ENCODE data around the gene VAMP4.

Gene VAMP4

DNA sequence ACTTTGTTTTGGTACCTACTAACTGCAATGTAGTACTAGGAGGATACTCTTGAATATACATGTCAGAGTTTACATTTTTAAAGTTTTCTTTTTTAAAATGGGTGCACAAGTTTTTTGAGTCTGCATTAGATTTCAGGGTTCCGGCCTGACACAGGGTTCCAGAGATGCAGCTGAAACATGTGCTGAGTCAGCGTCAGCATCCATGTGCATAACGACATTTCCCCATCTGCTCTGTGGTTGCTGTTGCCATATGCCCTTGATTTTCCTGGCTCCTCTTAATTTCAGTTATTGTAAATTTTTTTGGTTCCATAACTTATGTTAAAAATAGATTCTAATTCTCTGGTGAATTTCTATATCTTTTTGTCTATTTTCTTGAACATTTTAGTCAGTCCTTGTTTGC, 27.3 kb upstream of the VAMP4 start:
- no peak for TF ChIP-seq JUND (IDR thresholded peaks at IDR 0.05; ENCODE audit: low read depth)
- in situ Hi-C loops (cut with HindIII; ENCODE audit: low pct_unique_long_range_greater_than_20kb, low sequenced_read_pairs), result no loop called here

DNA sequence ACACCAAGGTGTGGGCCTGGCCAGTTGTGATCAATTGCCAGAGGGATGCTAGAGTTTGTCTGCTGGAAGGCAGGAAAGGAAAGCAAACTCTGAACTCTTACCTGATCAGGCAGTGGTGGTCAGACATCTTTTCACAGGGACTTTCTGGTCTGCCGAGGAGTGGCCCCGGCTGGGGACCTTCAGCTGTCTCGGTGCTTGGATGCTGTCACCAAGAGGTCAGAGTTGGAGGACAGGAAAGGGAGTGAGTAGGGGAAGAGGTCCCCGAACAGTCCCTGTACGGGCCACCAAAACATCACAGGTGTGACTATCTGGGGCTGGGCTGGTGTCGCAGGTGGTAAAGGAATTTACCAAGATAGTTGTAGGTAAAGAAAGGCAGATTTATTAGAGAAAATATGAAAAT, 21.9 kb upstream of the VAMP4 start:
- no peak for DNase-seq (ENCODE audit: low read depth in 1 of 2, low spot score in 1 of 2)
- no peak for TF ChIP-seq JUND (IDR thresholded peaks at IDR 0.05; ENCODE audit: low read depth)
- in situ Hi-C loops (cut with HindIII; ENCODE audit: low pct_unique_long_range_greater_than_20kb, low sequenced_read_pairs), result no loop called here

More for the DNA sequence above, 27.3 kb upstream of the VAMP4 start:
- DNase-seq (ENCODE audit: low read depth in 1 of 2, low spot score in 1 of 2), result no peak

DNA sequence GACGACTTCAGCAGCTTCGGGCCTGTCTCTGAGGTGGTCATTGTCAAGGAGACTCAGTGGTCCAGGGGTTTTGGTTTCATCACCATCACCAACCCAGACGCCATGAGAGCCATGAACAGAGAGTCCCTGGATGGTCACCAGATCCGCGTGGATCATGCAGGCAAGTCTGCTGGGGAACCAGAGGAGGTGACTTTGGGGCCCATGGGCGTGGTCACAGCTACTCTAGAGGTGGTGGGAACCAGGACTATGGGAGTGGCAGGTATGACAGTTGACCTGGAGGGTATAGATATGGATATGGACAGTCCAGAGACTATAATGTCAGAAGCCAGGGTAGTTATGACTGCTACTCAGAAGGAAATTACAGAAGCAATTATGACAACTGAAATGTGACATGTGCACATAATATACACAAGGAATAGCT, 20.3 kb upstream of the VAMP4 start:
- TF ChIP-seq JUND (IDR thresholded peaks at IDR 0.05; ENCODE audit: low read depth), result no peak
- in situ Hi-C loops (cut with HindIII; ENCODE audit: low pct_unique_long_range_greater_than_20kb, low sequenced_read_pairs), result no loop called here
- DNase-seq (ENCODE audit: low read depth in 1 of 2, low spot score in 1 of 2), result no peak

DNA sequence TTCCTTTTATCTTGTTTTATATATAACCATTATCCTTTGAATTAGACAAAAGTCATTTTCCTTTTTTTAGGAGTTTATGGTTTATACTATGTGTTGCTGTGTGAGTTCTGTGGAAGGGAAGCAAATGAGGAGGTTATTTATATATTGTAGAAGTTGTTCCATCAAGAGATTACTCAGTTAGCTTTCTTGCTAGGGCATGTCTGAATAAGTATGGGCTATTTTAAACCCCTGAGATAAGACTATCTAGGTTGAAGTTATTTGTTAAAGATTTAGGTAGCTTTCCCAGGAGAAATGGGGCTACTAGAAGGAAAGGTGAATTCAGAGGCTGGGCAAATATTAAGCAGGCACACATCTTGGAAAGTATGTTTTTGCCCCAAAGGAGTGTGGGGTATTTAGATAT, 16.1 kb upstream of the VAMP4 start:
- no peak for DNase-seq (ENCODE audit: low read depth in 1 of 2, low spot score in 1 of 2)
- TF ChIP-seq JUND (IDR thresholded peaks at IDR 0.05; ENCODE audit: low read depth), result no peak
- in situ Hi-C loops (cut with HindIII; ENCODE audit: low pct_unique_long_range_greater_than_20kb, low sequenced_read_pairs), result no loop called here

DNA sequence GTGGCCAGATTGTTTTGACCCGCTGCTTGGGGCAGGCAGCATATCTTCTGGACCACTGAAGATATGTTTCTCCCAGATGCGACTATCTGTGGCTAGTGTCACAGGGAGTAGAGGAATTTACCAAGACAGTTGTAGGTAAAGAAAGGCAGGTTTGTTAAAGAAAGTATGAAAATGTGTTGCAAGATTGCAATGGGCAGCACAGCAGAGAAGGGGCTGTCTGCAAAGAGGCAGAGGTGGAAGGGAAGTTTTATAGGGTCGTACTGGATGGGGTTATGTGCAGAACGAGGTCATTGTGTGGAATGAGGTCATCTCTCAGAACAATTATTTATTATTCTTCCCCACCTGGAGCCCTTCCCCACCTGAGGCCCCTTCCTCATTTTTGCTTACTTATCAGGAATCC, 15.0 kb upstream of the VAMP4 start:
- TF ChIP-seq JUND (IDR thresholded peaks at IDR 0.05; ENCODE audit: low read depth), result no peak

DNA sequence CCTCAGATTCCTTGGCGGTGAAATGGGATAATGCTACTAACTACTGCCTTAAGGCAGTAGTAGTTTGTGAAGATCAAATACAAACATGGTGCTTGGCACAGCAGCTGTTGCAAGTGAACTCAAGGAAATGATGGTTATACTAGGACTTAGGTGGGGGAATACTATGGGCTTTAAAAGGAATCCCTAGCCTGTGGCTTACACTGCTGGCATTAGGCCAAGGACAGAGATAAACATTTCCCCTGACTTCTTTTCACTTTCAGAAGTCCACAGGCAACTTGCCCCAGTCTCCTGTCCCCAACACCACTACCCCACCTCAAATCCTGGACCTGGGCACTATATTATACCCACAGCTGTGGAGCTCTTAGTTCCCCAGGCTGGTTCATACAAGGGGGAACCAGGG, 13.1 kb upstream of the VAMP4 start:
- in situ Hi-C loops (cut with HindIII; ENCODE audit: low pct_unique_long_range_greater_than_20kb, low sequenced_read_pairs), result no loop called here
- TF ChIP-seq JUND (IDR thresholded peaks at IDR 0.05; ENCODE audit: low read depth), result no peak
- DNase-seq (ENCODE audit: low read depth in 1 of 2, low spot score in 1 of 2), result no peak

More for the DNA sequence above, 15.0 kb upstream of the VAMP4 start:
- no peak for DNase-seq (ENCODE audit: low read depth in 1 of 2, low spot score in 1 of 2)
- in situ Hi-C loops (cut with HindIII; ENCODE audit: low pct_unique_long_range_greater_than_20kb, low sequenced_read_pairs), result no loop called here

DNA sequence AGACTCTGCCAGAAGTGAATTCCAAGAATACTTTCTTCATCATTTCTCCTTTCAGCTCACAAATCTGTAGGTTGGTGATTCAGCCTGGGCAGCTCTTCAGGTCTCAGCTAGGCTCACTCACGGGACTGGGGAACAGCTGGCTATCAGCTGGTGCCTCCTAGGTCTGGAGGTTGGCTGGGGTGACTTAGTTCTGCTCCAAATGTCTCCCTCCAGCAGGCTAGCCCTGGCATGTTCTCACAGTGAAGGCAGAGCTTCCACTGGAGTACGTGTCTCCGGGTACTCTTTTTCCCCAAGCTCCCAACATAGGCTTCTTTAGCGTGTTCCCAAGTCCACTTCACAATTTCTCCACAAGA, 12.5 kb upstream of the VAMP4 start:
- in situ Hi-C loops (cut with HindIII; ENCODE audit: low pct_unique_long_range_greater_than_20kb, low sequenced_read_pairs), result no loop called here
- TF ChIP-seq JUND (IDR thresholded peaks at IDR 0.05; ENCODE audit: low read depth), result no peak
- no peak for DNase-seq (ENCODE audit: low read depth in 1 of 2, low spot score in 1 of 2)

DNA sequence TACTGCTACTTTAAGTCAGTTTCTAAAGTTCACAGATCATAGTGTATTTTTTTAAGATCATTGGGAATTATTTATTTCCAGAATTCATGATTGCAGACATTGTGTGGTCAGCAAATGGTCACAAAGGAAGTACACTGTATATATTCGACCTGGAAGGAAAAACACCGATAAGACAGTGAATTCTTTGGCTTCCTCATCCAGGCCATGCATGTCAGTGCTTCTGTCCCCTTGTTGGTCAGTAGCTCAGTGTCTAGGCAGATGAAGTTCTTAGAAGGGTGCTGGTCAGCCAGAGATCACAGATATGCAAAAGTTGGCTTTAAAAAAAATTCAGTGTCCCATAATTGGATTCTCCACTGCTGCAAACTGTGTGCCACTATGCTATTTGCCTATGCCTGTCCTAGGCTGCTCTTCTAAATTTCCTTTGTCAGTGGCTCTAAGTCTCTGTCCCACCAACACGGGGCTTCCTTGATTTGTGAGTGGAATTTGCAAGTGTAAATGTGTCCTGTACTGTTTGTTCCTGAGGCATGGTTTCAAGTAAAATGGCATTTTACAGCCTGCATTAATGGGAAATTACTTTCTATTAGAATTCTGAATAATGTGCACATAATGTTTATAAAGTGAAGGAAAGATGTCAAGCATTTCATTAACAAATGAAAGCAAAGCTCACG, 12.0 kb upstream of the VAMP4 start:
- DNase-seq (ENCODE audit: low read depth in 1 of 2, low spot score in 1 of 2), result no peak
- no peak for TF ChIP-seq JUND (IDR thresholded peaks at IDR 0.05; ENCODE audit: low read depth)
- in situ Hi-C loops (cut with HindIII; ENCODE audit: low pct_unique_long_range_greater_than_20kb, low sequenced_read_pairs), result no loop called here

DNA sequence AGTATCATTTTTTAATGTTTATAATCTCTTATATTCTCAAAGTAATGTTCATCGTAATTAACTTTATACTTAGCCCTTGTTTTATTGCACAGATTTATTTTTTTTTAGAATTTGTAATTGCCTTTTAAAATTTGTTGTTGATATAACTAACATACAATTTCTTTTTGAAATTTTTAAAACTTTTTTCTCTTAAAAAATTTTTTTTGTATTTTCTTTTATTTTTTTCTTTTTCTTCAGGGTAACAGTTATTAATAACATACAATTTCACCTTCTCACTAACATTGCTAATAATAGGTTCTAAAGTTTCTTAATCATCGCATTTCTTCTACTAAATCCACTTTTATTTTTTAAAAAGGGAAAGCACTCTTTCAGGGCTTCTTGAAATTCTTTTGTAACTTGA, 11.3 kb upstream of the VAMP4 start:
- TF ChIP-seq JUND (IDR thresholded peaks at IDR 0.05; ENCODE audit: low read depth), result no peak
- in situ Hi-C loops (cut with HindIII; ENCODE audit: low pct_unique_long_range_greater_than_20kb, low sequenced_read_pairs), result no loop called here
- DNase-seq (ENCODE audit: low read depth in 1 of 2, low spot score in 1 of 2), result no peak

DNA sequence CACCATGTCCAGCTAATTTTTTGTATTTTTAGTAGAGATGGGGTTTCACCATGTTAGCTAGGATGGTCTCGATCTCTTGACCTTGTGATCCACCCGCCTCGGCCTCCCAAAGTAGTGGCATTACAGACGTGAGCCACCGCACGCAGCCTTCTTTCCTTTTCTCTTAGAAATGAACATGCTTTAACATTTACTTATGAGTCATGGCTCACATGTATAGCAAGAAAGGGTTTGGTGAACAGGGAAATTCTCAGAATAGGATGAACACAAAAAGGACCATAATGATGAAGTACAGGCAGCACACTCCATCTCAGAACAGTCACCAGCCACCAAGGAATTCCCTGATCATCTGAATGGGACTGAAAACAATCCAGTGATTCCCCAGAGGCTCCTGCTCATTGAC, 9.4 kb upstream of the VAMP4 start:
- no peak for TF ChIP-seq JUND (IDR thresholded peaks at IDR 0.05; ENCODE audit: low read depth)
- DNase-seq (ENCODE audit: low read depth in 1 of 2, low spot score in 1 of 2), result no peak
- in situ Hi-C loops (cut with HindIII; ENCODE audit: low pct_unique_long_range_greater_than_20kb, low sequenced_read_pairs), result no loop called here

DNA sequence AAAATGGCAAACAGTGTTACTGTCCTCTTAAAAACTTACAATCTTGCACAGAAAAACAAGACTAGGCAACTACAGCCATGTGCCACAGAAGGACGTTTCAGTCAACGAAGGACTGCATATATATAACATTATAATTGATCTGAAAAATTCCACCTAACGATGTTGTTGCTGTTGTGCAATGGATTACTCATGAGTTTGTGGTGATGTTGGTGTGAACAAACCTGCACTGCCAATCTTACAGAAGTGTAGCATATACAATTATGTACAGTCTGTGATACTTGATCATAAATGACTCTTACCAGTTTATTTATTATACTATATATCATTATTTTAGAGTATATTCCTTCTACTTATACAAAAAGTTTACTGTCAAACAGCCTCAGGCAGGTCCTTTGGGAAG, 6.8 kb upstream of the VAMP4 start:
- no peak for TF ChIP-seq JUND (IDR thresholded peaks at IDR 0.05; ENCODE audit: low read depth)
- in situ Hi-C loops (cut with HindIII; ENCODE audit: low pct_unique_long_range_greater_than_20kb, low sequenced_read_pairs), result no loop called here
- no peak for DNase-seq (ENCODE audit: low read depth in 1 of 2, low spot score in 1 of 2)

DNA sequence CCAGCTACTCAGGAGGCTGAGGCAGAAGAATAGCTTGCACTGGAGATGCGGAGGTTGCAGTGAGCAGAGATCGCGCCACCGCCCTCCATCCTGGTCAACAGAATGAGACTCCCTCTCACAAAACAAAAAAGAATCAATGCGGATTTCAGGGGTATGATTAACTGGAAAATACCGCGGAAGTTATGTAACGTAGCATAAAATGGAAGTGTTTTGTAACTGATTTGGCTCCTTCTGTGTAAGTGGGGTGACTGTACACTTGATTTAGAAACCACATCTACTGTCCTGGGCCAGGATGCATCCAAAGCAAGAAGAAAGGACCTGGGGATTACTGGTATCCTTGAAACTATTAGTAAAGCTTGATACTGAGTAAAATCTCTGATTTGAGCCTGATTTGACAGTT, 3.1 kb upstream of the VAMP4 start:
- TF ChIP-seq JUND (IDR thresholded peaks at IDR 0.05; ENCODE audit: low read depth), result no peak
- in situ Hi-C loops (cut with HindIII; ENCODE audit: low pct_unique_long_range_greater_than_20kb, low sequenced_read_pairs), result no loop called here
- no peak for DNase-seq (ENCODE audit: low read depth in 1 of 2, low spot score in 1 of 2)

DNA sequence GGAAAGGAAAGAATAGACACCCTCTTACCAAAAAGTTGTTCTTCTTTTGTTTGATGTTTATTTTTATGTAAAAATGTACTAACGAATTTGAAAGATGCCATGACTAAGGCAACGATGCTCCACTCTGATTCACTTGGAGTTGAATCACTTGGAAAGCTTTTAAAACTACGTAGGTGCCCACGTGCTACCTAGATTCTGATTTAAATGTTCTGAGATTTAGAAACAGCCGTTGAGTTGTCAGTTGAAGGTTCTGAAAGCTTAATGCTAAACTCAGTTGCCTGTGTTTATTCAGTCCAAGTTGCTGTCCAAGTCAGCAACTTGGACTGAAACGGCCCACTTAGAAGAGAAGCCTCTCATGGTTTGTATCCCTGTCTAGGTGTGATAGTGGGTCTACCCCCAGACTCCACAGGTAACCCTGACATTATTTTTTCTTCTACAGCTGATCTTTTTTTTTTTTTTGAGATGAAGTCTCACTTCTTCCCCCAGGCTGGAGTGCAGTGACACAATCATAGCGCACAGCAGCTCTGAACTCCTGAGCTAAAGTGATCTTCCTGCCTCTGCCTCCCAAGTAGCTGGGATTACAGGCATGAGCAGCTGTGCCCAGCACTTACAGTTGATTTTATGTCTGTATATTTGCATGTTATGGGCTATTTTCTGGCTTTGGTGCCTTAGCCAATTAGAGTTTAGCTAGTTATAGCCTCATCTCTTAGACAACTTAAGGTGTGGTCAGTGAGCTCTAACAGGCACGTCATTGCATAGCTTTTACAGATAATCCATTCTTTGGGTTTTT, 1.4 kb upstream of the VAMP4 start:
- in situ Hi-C loops (cut with HindIII; ENCODE audit: low pct_unique_long_range_greater_than_20kb, low sequenced_read_pairs), result no loop called here
- TF ChIP-seq JUND (IDR thresholded peaks at IDR 0.05; ENCODE audit: low read depth), result no peak
- DNase-seq (ENCODE audit: low read depth in 1 of 2, low spot score in 1 of 2), result no peak

DNA sequence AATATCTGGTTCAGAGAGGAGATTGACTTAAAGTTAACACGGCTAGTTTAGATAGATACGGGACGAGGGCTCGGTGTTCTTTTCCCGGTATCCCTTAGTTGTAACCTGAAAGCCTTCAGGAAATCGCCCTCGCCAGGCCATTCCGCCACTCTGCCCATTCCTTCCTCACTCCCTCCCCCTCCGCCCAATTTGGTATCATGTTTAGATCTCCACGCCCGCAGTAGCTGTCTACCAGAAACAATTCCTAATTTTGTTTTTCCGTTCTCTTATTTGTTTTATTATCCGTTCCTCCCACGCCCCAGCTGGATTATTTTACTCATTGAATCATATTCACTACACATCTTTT, 685 bp upstream of the VAMP4 start:
- no peak for TF ChIP-seq JUND (IDR thresholded peaks at IDR 0.05; ENCODE audit: low read depth)
- DNase-seq (ENCODE audit: low read depth in 1 of 2, low spot score in 1 of 2), result peak in 1 of 2 experiments; percentile 54
- in situ Hi-C loops (cut with HindIII; ENCODE audit: low pct_unique_long_range_greater_than_20kb, low sequenced_read_pairs), result no loop called here
